ENCODE results near the gene HAUS2.
"Not testable (repeated sequence)": the region's sequence is repeated elsewhere in the genome, so short reads cannot be mapped to it uniquely, and the experiment has no call there.

Gene HAUS2

GRCh38 chr15:42548249-42549031, at the start of gene HAUS2, which contains the start of gene LRRC57:
HAUS2 (plus strand) TSS chr15:42548838; CDS start chr15:42548873, 35 bp downstream.
LRRC57 (minus strand) TSS chr15:42548793; CDS start chr15:42548434, 359 bp downstream.
- DNase-seq (ENCODE audit: low spot score) = peak; percentile 85

GRCh38 chr15:42499858-42500609, 48.6 kb upstream of the HAUS2 start:
- DNase-seq (ENCODE audit: low spot score) = no peak

GRCh38 chr15:42502477-42502876, 46.2 kb upstream of the HAUS2 start:
- no peak for DNase-seq (ENCODE audit: low spot score)

GRCh38 chr15:42503825-42504224, 44.8 kb upstream of the HAUS2 start:
- no peak for DNase-seq (ENCODE audit: low spot score)

GRCh38 chr15:42504631-42505030, 44.0 kb upstream of the HAUS2 start:
- DNase-seq (ENCODE audit: low spot score) = no peak

- peak; percentile 26 for DNase-seq (ENCODE audit: low spot score)
Measured at GRCh38 chr15:42507514-42507913, 41.1 kb upstream of the HAUS2 start.

GRCh38 chr15:42508263-42508690, 40.4 kb upstream of the HAUS2 start:
- no peak for DNase-seq (ENCODE audit: low spot score)

GRCh38 chr15:42510258-42511006, 38.2 kb upstream of the HAUS2 start:
- DNase-seq (ENCODE audit: low spot score) = no peak

- no peak for DNase-seq (ENCODE audit: low spot score)
Measured at GRCh38 chr15:42511007-42511391, 37.6 kb upstream of the HAUS2 start.

GRCh38 chr15:42523331-42523730, 25.3 kb upstream of the HAUS2 start:
- DNase-seq (ENCODE audit: low spot score) = no peak

- no peak for DNase-seq (ENCODE audit: low spot score)
Measured at GRCh38 chr15:42528970-42529369, 19.7 kb upstream of the HAUS2 start.

GRCh38 chr15:42533246-42533645, 15.4 kb upstream of the HAUS2 start:
- no peak for DNase-seq (ENCODE audit: low spot score)

- DNase-seq (ENCODE audit: low spot score) = no peak
Measured at GRCh38 chr15:42544853-42545629, 3.6 kb upstream of the HAUS2 start.

GRCh38 chr15:42547918-42548248, 755 bp upstream of the HAUS2 start:
- no peak for DNase-seq (ENCODE audit: low spot score)

GRCh38 chr15:42549032-42549491, 424 bp downstream of the HAUS2 start:
- peak; percentile 56 for DNase-seq (ENCODE audit: low spot score)

GRCh38 chr15:42549741-42550392, 1.2 kb downstream of the HAUS2 start:
- no peak for DNase-seq (ENCODE audit: low spot score)

- DNase-seq (ENCODE audit: low spot score) = no peak
Measured at GRCh38 chr15:42553554-42553953, 4.9 kb downstream of the HAUS2 start.

- DNase-seq (ENCODE audit: low spot score) = not testable (repeated sequence)
Measured at GRCh38 chr15:42556550-42557207, 8.0 kb downstream of the HAUS2 start.

GRCh38 chr15:42558739-42559138, 10.1 kb downstream of the HAUS2 start:
- DNase-seq (ENCODE audit: low spot score) = no peak

GRCh38 chr15:42575188-42576039, 26.8 kb downstream of the HAUS2 start, which contains the start of gene STARD9:
STARD9 (plus strand) TSS chr15:42575606; CDS start chr15:42575716, 110 bp downstream.
- DNase-seq (ENCODE audit: low spot score) = peak; percentile 98

Data from RKO (cell line).